Omental fat pad (tissue), 4 donors: ENCODE measurements around the gene EHBP1. TPM values are rescaled to one million over a fixed set of nuclear protein-coding genes. Genes with fewer than 3 reads are reported as not detected.

Source experiments
- ATAC-seq: fragments of 150-250 bp; one replicate; pipeline ENCODE4 v1.9.1; 2016; ENCODE audit warnings: mild to moderate bottlenecking, moderate library complexity; ENCODE audit not compliant: low FRiP score
- DNase-seq: peaks from one replicate; pipeline ENCODE4 v3.0.0-alpha.2; 2019; ENCODE audit warnings: low spot score
- CTCF ChIP-seq, 3 donors: fragments of 450-650 bp; IDR thresholded peaks; one replicate each; pipeline ENCODE4 v1.5.1; 2016 to 2017; ENCODE audit warnings: antibody characterized with exemption in 3 of 3, mild to moderate bottlenecking in 3 of 3, moderate library complexity in 2 of 3
- total RNA-seq, 4 donors: library from RNA; depleted of rRNA; stranded (reverse); fragments of >200 nt; gene quantifications; one replicate each; pipeline ENCODE4 v1.1.0, GENCODE V29; 2016

Gene EHBP1
- total RNA-seq: 10 to 100 TPM; 60.9 to 91.3 (median 78.6) TPM

GRCh38 chr2:62705007-62705829, at the start of gene EHBP1:
Gene EHBP1 (plus strand): TSS chr2:62705713. CDS start chr2:62707192, 1,479 bp downstream.
- no peak for TF ChIP-seq CTCF (IDR thresholded peaks at IDR 0.05)
- DNase-seq (peak; percentile 95), ATAC-seq (peak; percentile 99)

GRCh38 chr2:62657783-62658182, 47.7 kb upstream of the EHBP1 start:
- no peak for TF ChIP-seq CTCF (IDR thresholded peaks at IDR 0.05)
- DNase-seq (no peak), ATAC-seq (no peak)

- no peak for ATAC-seq
- DNase-seq: no peak
- TF ChIP-seq CTCF (IDR thresholded peaks at IDR 0.05): no peak
Observed at GRCh38 chr2:62658891-62659290, 46.6 kb upstream of the EHBP1 start.

GRCh38 chr2:62660087-62660486, 45.4 kb upstream of the EHBP1 start:
- ATAC-seq: no peak

GRCh38 chr2:62660582-62661262, 44.8 kb upstream of the EHBP1 start:
- ATAC-seq (no peak), DNase-seq (no peak)
- no peak for TF ChIP-seq CTCF (IDR thresholded peaks at IDR 0.05)

More at GRCh38 chr2:62660087-62660486, 45.4 kb upstream of the EHBP1 start:
- no peak for DNase-seq
- no peak for TF ChIP-seq CTCF (IDR thresholded peaks at IDR 0.05)

- DNase-seq: no peak
- no peak for ATAC-seq
- no peak for TF ChIP-seq CTCF (IDR thresholded peaks at IDR 0.05)
Observed at GRCh38 chr2:62661263-62661635, 44.3 kb upstream of the EHBP1 start.
